ENCODE results near the gene SLC4A1.

DNA sequence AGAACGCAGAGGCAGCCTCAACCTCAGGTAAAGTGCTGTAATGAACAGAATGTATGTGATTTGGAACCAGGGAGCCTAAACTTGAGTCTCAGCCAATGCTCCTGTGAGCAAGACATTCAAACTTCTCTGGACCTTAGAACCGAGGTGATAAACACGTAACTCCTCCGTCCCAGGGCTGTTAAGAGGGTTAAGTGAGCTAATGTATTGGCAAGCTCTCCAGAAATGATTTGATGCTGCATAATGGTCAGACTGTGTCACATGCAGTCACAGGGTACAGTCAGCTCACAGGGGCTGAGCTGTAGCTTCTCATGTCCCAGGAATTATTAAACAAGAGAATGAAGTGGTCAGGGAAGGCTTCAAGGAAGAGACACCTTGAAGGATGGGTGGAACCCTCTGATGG is 10.0 kb upstream of the SLC4A1 start:
- TF ChIP-seq POLR2A (IDR thresholded peaks at IDR 0.05; ENCODE audit: low read length), result no peak
- TF ChIP-seq GATA1 (IDR thresholded peaks at IDR 0.05; ENCODE audit: low read depth, low read length), result no peak

Measured in erythroblast (primary cell).